Measurements from ENCODE around the gene LTF. TPM values are rescaled to one million over a fixed set of nuclear protein-coding genes. Genes with fewer than 3 reads are reported as not detected.

Gene LTF
- total RNA-seq, 1 experiment from 2014 or later, result not detected

DNA sequence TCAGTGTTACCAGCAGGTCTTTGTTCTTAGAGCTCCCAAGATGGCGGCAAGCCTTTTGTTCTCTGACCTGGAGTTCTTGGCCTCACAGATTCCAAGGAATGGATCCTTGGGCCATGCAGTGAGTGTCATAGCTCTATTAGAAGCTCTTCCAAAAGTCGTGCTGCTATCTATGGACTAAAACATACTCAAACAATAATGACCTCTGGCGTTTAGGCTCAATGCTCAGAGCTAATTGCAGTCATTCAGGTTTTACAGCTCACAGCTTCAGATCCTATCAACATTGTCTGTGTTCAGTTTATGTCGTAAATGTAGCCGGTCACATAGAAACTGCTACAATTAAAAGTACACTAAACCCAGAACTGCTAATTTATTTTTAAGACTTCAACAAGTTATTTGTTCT is 35.5 kb downstream of the LTF start:
- no peak overlapping the region for H3K4me3 ChIP-seq (replicated peaks in 1 of 2; ENCODE audit: low read depth in 1 of 2, low read length in 2 of 2)
- ATAC-seq, result no peak
- H3K9ac ChIP-seq (ENCODE audit: low read length), result no peak overlapping the region

More for the DNA sequence above, 35.5 kb downstream of the LTF start:
- RAD21 ChIA-PET (ENCODE audit: low non-redundant PET in 1 of 2, low total read pairs in 2 of 2, uncharacterized antibody in 2 of 2, unreplicated experiment in 2 of 2), result no interaction called here
- Histone ChIP-seq H3K9me3 (ENCODE audit: control insufficient read depth in 1 of 2, insufficient read depth in 1 of 2, low read depth in 1 of 2, low read length in 2 of 2) (peaks cover 0 to 5% of the 10 kb centered on the region in 2 experiments; a peak in 1 of 4 replicates), H3K27me3 (ENCODE audit: insufficient read depth, low read length) (no peaks in the 10 kb centered on the region), H3K9me2 (ENCODE audit: insufficient read depth) (no peaks in the 10 kb centered on the region), H3K27ac (ENCODE audit: low read depth, low read length) (no peak overlapping the region), H4K20me1 (ENCODE audit: insufficient read depth) (no peaks in the 10 kb centered on the region), H3K4me2 (ENCODE audit: low read length) (no peak overlapping the region), H2AFZ (ENCODE audit: low read depth, low read length, poor library complexity, severe bottlenecking) (no peak overlapping the region), H3K4me1 (ENCODE audit: control insufficient read depth in 1 of 2, insufficient read depth in 2 of 2, low read length in 2 of 2) (no peaks in the 10 kb centered on the region), H3K36me3 (ENCODE audit: control insufficient read depth in 1 of 2, insufficient read depth in 2 of 2, low read length in 2 of 2) (no peaks in the 10 kb centered on the region), H3K79me2 (ENCODE audit: insufficient read depth, low read length) (no peaks in the 10 kb centered on the region)
- intact Hi-C loops (cut with micrococcal nuclease), result no loop called here
- TF ChIP-seq ELF1 (IDR thresholded peaks at IDR 0.05; ENCODE audit: borderline replicate concordance, low read depth) (no peak), EZH2phosphoT487 (IDR thresholded peaks at IDR 0.05; ENCODE audit: borderline replicate concordance) (no peak), YY1 (IDR thresholded peaks at IDR 0.05; ENCODE audit: extremely low read depth, insufficient replicate concordance, low read depth, low read length) (no peak), REST (IDR thresholded peaks at IDR 0.05; ENCODE audit: low read depth) (no peak), MAX (IDR thresholded peaks at IDR 0.05) (no peak), CBX3 (IDR thresholded peaks at IDR 0.05; ENCODE audit: low read depth) (no peak)
- TF ChIP-seq, protein P1, sequence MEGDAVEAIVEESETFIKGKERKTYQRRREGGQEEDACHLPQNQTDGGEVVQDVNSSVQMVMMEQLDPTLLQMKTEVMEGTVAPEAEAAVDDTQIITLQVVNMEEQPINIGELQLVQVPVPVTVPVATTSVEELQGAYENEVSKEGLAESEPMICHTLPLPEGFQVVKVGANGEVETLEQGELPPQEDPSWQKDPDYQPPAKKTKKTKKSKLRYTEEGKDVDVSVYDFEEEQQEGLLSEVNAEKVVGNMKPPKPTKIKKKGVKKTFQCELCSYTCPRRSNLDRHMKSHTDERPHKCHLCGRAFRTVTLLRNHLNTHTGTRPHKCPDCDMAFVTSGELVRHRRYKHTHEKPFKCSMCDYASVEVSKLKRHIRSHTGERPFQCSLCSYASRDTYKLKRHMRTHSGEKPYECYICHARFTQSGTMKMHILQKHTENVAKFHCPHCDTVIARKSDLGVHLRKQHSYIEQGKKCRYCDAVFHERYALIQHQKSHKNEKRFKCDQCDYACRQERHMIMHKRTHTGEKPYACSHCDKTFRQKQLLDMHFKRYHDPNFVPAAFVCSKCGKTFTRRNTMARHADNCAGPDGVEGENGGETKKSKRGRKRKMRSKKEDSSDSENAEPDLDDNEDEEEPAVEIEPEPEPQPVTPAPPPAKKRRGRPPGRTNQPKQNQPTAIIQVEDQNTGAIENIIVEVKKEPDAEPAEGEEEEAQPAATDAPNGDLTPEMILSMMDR (IDR thresholded peaks at IDR 0.05 in 2 of 3, conservative IDR thresholded peaks at IDR 0.05 in 1 of 3; ENCODE audit: borderline replicate concordance in 1 of 3, insufficient read depth in 1 of 3, low read depth in 2 of 3, low read length in 2 of 3), result no peak
- BruUV-seq (replicated peaks), result no TSS peak
- POLR2A ChIA-PET, result no interaction called here
- no peak for DNase-seq (ENCODE audit: low read depth, low spot score)
- CTCF ChIA-PET, result interaction anchor here (0.6 to 1.2 kb wide), 2 partner anchors 21 to 668 kb away, joined by 3 to 6 read pairs; no protein-coding TSS in a partner anchor
